OCI-LY3 (cell line): Measurements from ENCODE around the gene ZNF487.

Experiments
- H2AFZ ChIP-seq: fragments of 200-600, 300-600 bp; shearing (Covaris generic); 2 replicates; pipeline ENCODE4 v1.6.0; 2014; ENCODE audit warnings: antibody characterized with exemption, low read depth, low read length
- H3K27ac ChIP-seq: fragments of 200-600, 300-600 bp; sonication (generic); 2 replicates; pipeline ENCODE4 v1.5.1; 2014; ENCODE audit warnings: mild to moderate bottlenecking, low read length, moderate library complexity, mixed read lengths
- H3K27me3 ChIP-seq: fragments of 200-600, 300-600 bp; sonication (generic); 2 replicates; pipeline ENCODE4 v1.6.1; 2014; ENCODE audit warnings: low read depth, low read length, mixed read lengths
- H3K36me3 ChIP-seq: fragments of 200-600, 300-600 bp; sonication (generic); replicated peaks from 2 replicates; pipeline ENCODE3; 2014; ENCODE audit warnings: low read depth, low read length, mixed read lengths
- H3K4me1 ChIP-seq: fragments of 300-600, 200-600 bp; sonication (generic); 2 replicates; pipeline ENCODE4 v1.6.1; 2014; ENCODE audit warnings: low read length, mixed read lengths
- H3K4me2 ChIP-seq: fragments of 200-600, 300-600 bp; sonication (generic); 2 replicates; pipeline ENCODE4 v1.6.1; 2014; ENCODE audit warnings: low read length, mixed read lengths
- H3K4me3 ChIP-seq: fragments of 300-600, 200-600 bp; sonication (generic); 2 replicates; pipeline ENCODE4 v1.5.1; 2014; ENCODE audit warnings: antibody characterized with exemption, mild to moderate bottlenecking, low read length, moderate library complexity
- H3K79me2 ChIP-seq: fragments of 300-600, 200-600 bp; shearing (Covaris generic); 2 replicates; pipeline ENCODE4 v1.6.1; 2014; ENCODE audit warnings: mild to moderate bottlenecking, low read length, mixed read lengths
- H3K9ac ChIP-seq: fragments of 300-600, 200-600 bp; shearing (Covaris generic); 2 replicates; pipeline ENCODE4 v1.6.0; 2014; ENCODE audit warnings: mild to moderate bottlenecking, low read length, moderate library complexity
- H3K9me3 ChIP-seq: fragments of 200-600, 300-600 bp; shearing (Covaris generic); 2 replicates; pipeline ENCODE4 v1.6.1; 2014; ENCODE audit warnings: low read length, mixed read lengths; ENCODE audit not compliant: insufficient read depth
- H4K20me1 ChIP-seq: fragments of 200-600, 300-600 bp; sonication (generic); 2 replicates; pipeline ENCODE4 v1.6.1; 2016; ENCODE audit warnings: low read length, mixed read lengths; ENCODE audit not compliant: insufficient read depth
- EZH2phosphoT487 ChIP-seq: fragments of 200-600 bp; shearing (Covaris generic); IDR thresholded peaks from 2 replicates; pipeline ENCODE4 v1.6.1; 2018; ENCODE audit warnings: antibody characterized with exemption, mixed run types, low read depth
- TF ChIP-seq, protein P1 (sequence below): fragments of 200-600, 300-600 bp; sonication (generic); IDR thresholded peaks from 2 replicates; pipeline ENCODE4 v1.5.1; 2014; ENCODE audit warnings: antibody characterized with exemption, low read length, low read depth

Gene ZNF487

DNA sequence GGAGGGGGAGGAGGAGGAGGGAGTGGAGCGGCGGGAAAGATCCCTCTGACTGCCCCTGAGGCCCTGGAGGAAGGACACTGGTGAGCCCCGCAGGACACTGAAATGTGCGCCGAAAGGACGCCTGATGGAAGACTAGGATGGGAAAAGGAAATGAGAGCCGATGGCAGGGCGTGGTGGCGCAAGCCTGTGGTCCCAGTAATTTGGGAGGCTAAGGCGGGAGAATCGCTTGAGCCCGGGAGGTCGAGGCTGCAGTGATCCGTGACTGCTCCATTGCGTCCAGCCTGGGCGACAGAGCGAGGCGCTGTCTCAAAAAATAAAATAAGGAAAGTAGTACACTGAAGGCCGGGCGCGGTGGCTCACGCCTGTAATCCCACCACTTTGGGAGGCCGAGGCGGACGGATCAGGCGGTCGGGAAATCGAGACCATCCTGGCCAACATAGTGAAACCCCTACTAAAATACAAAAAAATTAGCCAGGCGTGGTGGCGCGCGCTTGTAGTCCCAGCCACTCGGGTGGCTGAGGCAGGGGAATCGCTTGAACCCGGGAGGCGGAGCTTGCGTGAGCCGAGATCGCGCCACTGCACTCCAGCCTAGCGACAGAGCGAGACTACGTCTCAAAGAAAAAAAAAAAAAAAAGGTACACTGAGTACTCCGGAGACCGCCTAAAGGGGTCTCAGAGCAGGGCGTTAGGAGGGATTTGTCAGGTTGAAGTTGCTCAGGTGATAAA, 27.4 kb upstream of the ZNF487 start:
- Histone ChIP-seq H3K4me2 (peak overlapping the region; percentile 74), H4K20me1 (peaks cover 18% of the 10 kb centered on the region), H3K9ac (peak overlapping the region; percentile 76), H3K9me3 (no peaks in the 10 kb centered on the region), H3K4me3 (peak overlapping the region; percentile 99), H3K4me1 (peaks cover 10% of the 10 kb centered on the region), H3K27me3 (no peaks in the 10 kb centered on the region), H3K27ac (peak overlapping the region; percentile 96), H3K79me2 (peaks cover 47% of the 10 kb centered on the region), H2AFZ (no peak overlapping the region; the same call in 1 of the 2 replicates), H3K36me3 (peaks cover 17% of the 10 kb centered on the region)
- TF ChIP-seq, protein P1, sequence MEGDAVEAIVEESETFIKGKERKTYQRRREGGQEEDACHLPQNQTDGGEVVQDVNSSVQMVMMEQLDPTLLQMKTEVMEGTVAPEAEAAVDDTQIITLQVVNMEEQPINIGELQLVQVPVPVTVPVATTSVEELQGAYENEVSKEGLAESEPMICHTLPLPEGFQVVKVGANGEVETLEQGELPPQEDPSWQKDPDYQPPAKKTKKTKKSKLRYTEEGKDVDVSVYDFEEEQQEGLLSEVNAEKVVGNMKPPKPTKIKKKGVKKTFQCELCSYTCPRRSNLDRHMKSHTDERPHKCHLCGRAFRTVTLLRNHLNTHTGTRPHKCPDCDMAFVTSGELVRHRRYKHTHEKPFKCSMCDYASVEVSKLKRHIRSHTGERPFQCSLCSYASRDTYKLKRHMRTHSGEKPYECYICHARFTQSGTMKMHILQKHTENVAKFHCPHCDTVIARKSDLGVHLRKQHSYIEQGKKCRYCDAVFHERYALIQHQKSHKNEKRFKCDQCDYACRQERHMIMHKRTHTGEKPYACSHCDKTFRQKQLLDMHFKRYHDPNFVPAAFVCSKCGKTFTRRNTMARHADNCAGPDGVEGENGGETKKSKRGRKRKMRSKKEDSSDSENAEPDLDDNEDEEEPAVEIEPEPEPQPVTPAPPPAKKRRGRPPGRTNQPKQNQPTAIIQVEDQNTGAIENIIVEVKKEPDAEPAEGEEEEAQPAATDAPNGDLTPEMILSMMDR: no peak
- no peak for TF ChIP-seq EZH2phosphoT487

- Histone ChIP-seq H2AFZ (no peak overlapping the region), H3K27ac (no peak overlapping the region), H3K4me3 (peak overlapping the region; percentile 99), H3K4me2 (peak overlapping the region; percentile 74), H3K27me3 (no peaks in the 10 kb centered on the region), H3K79me2 (peaks cover 39% of the 10 kb centered on the region), H3K36me3 (peaks cover 14% of the 10 kb centered on the region), H4K20me1 (peaks cover 12% of the 10 kb centered on the region), H3K9ac (no peak overlapping the region), H3K9me3 (no peaks in the 10 kb centered on the region), H3K4me1 (peaks cover 9% of the 10 kb centered on the region; the same call in 1 of the 2 replicates)
- no peak for TF ChIP-seq EZH2phosphoT487
- TF ChIP-seq, protein P1: no peak
Observed at GRCh38 chr10:43410345-43410744, 26.6 kb upstream of the ZNF487 start.

DNA sequence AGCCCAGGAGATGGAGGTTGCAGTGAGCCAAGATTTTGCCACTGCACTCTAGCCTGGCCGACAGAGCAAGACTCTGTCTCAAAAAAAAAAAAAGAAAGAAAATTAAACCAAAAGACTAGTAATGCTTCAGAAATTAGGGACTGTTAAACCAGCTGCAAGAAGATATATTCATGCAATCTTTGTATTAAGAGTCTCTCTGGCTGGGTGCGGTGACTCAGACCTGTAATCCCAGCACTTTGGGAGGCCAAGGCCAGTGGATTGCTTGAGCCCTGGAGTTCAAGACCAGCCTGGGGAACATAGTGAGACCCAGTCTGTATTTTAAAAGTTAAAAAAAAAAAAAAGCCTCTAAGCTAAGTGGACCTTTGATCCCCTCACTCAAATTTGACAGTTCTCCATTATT, 25.4 kb upstream of the ZNF487 start:
- no peak overlapping the region for H3K9ac ChIP-seq
- no peak overlapping the region for H2AFZ ChIP-seq
- H3K27ac ChIP-seq: no peak overlapping the region
- H3K4me1 ChIP-seq: 0 out of 2 replicates have a peak, but pooled peaks cover 4% of the 10 kb centered on the region
- H3K79me2 ChIP-seq: peaks cover 27% of the 10 kb centered on the region
- no peaks in the 10 kb centered on the region for H3K9me3 ChIP-seq
- no peaks in the 10 kb centered on the region for H3K27me3 ChIP-seq
- no peak overlapping the region for H3K4me3 ChIP-seq
- TF ChIP-seq, protein P1: no peak
- no peak for TF ChIP-seq EZH2phosphoT487
- H3K36me3 ChIP-seq: peaks cover 6% of the 10 kb centered on the region
- H4K20me1 ChIP-seq: no peaks in the 10 kb centered on the region; the same call in 1 of the 2 replicates
- H3K4me2 ChIP-seq: no peak overlapping the region

GRCh38 chr10:43415544-43415943, 21.4 kb upstream of the ZNF487 start:
- no peak overlapping the region for H3K4me2 ChIP-seq
- TF ChIP-seq EZH2phosphoT487: no peak
- H3K27me3 ChIP-seq: no peaks in the 10 kb centered on the region
- no peaks in the 10 kb centered on the region for H3K36me3 ChIP-seq
- no peak overlapping the region for H3K27ac ChIP-seq
- no peaks in the 10 kb centered on the region for H3K9me3 ChIP-seq
- no peaks in the 10 kb centered on the region for H4K20me1 ChIP-seq
- H3K79me2 ChIP-seq: no peaks in the 10 kb centered on the region
- no peak overlapping the region for H2AFZ ChIP-seq
- no peak overlapping the region for H3K9ac ChIP-seq
- peaks cover 18% of the 10 kb centered on the region for H3K4me1 ChIP-seq
- H3K4me3 ChIP-seq: no peak overlapping the region
